H9 (cell line): ENCODE measurements around the gene SORCS2. TPM values are rescaled to one million over a fixed set of nuclear protein-coding genes. Genes with fewer than 3 reads are reported as not detected.

ENCODE experiments used
- DNase-seq: peaks from one replicate; pipeline ENCODE4 v3.0.0-alpha.2; 2017
- H2AFZ ChIP-seq: one replicate; pipeline ENCODE4 v1.6.1; 2013; ENCODE audit warnings: mild to moderate bottlenecking, low read length, control low read depth, moderate library complexity
- H2AK5ac ChIP-seq: 2 replicates; pipeline ENCODE4 v1.6.1; 2013; ENCODE audit warnings: low read length, control low read depth, mixed read lengths; ENCODE audit not compliant: insufficient read length
- H2BK120ac ChIP-seq: one replicate; pipeline ENCODE4 v1.6.1; 2013; ENCODE audit warnings: low read depth, mild to moderate bottlenecking, low read length, control low read depth, inconsistent platforms; ENCODE audit not compliant: poor library complexity, severe bottlenecking
- H2BK12ac ChIP-seq: 2 replicates; pipeline ENCODE4 v1.6.1; 2013; ENCODE audit warnings: low read length, control low read depth, mixed read lengths, low read depth; ENCODE audit not compliant: insufficient read length
- H2BK15ac ChIP-seq: 2 replicates; pipeline ENCODE4 v1.6.1; 2013; ENCODE audit warnings: low read depth, low read length, control low read depth
- H2BK20ac ChIP-seq: one replicate; pipeline ENCODE4 v1.6.1; 2013; ENCODE audit warnings: low read depth, mild to moderate bottlenecking, low read length, control low read depth, inconsistent platforms; ENCODE audit not compliant: poor library complexity, severe bottlenecking
- H2BK5ac ChIP-seq: 2 replicates; pipeline ENCODE4 v1.6.1; 2013; ENCODE audit warnings: low read length, control low read depth, mixed read lengths; ENCODE audit not compliant: insufficient read length
- H3K14ac ChIP-seq: 2 replicates; pipeline ENCODE4 v1.6.1; 2013; ENCODE audit warnings: low read length, control low read depth; ENCODE audit not compliant: insufficient read depth
- H3K18ac ChIP-seq: 2 replicates; pipeline ENCODE4 v1.6.1; 2013; ENCODE audit warnings: low read depth, mild to moderate bottlenecking, mixed read lengths, low read length, control low read depth; ENCODE audit not compliant: insufficient read length
- H3K23ac ChIP-seq: 2 replicates; pipeline ENCODE4 v1.6.1; 2013; ENCODE audit warnings: low read length, control low read depth, mixed read lengths, low read depth; ENCODE audit not compliant: insufficient read length
- H3K23me2 ChIP-seq: 2 replicates; pipeline ENCODE4 v1.6.1; 2013; ENCODE audit warnings: low read depth, mild to moderate bottlenecking, mixed read lengths, low read length, control low read depth; ENCODE audit not compliant: insufficient read length, poor library complexity, severe bottlenecking
- H3K27ac ChIP-seq: 2 replicates; pipeline ENCODE4 v1.5.1; 2013; ENCODE audit warnings: low read length, control low read depth, mixed read lengths, low read depth; ENCODE audit not compliant: insufficient read length
- H3K27me3 ChIP-seq: 2 replicates; pipeline ENCODE4 v1.6.1; 2013; ENCODE audit warnings: low read length, control low read depth, inconsistent platforms; ENCODE audit not compliant: insufficient read depth
- H3K4ac ChIP-seq: 2 replicates; pipeline ENCODE4 v1.6.1; 2013; ENCODE audit warnings: low read depth, mild to moderate bottlenecking, control low read depth, inconsistent platforms, low read length, moderate library complexity
- H3K4me1 ChIP-seq: 2 replicates; pipeline ENCODE4 v1.6.1; 2013; ENCODE audit warnings: low read length, control low read depth, inconsistent platforms; ENCODE audit not compliant: insufficient read depth
- H3K4me2 ChIP-seq: 2 replicates; pipeline ENCODE4 v1.6.1; 2013; ENCODE audit warnings: low read length, control low read depth, mixed read lengths; ENCODE audit not compliant: insufficient read length, insufficient read depth
- H3K56ac ChIP-seq: 2 replicates; pipeline ENCODE4 v1.6.1; 2013; ENCODE audit warnings: low read depth, mild to moderate bottlenecking, mixed read lengths, low read length, control low read depth; ENCODE audit not compliant: insufficient read length
- H3K79me1 ChIP-seq: 2 replicates; pipeline ENCODE4 v1.6.1; 2013; ENCODE audit warnings: low read depth, mild to moderate bottlenecking, moderate library complexity, low read length, control low read depth, inconsistent platforms; ENCODE audit not compliant: insufficient read depth, poor library complexity, severe bottlenecking
- H3K79me2 ChIP-seq: 2 replicates; pipeline ENCODE4 v1.6.1; 2013; ENCODE audit warnings: low read length, control low read depth, inconsistent platforms; ENCODE audit not compliant: insufficient read depth
- H3K9ac ChIP-seq: 2 replicates; pipeline ENCODE4 v1.6.1; 2013; ENCODE audit warnings: low read length, control low read depth, mixed read lengths; ENCODE audit not compliant: insufficient read length; ENCODE audit errors: extremely low read depth
- H3K9me3 ChIP-seq: one replicate; pipeline ENCODE4 v1.6.1; 2013; ENCODE audit warnings: low read depth, low read length, inconsistent platforms; ENCODE audit not compliant: control insufficient read depth
- H3T11ph ChIP-seq: one replicate; pipeline ENCODE4 v1.6.1; 2013; ENCODE audit warnings: mild to moderate bottlenecking, low read length, control low read depth, inconsistent platforms
- H4K20me1 ChIP-seq: one replicate; pipeline ENCODE4 v1.6.1; 2013; ENCODE audit not compliant: control insufficient read depth, insufficient read length, insufficient read depth
- H4K5ac ChIP-seq: 2 replicates; pipeline ENCODE4 v1.6.1; 2013; ENCODE audit warnings: low read depth, mild to moderate bottlenecking, mixed read lengths, low read length, control low read depth; ENCODE audit not compliant: insufficient read length
- H4K8ac ChIP-seq: replicated peaks from 2 replicates; pipeline ENCODE4 v1.6.1; 2013; ENCODE audit warnings: low read length, control low read depth, mixed read lengths, low read depth; ENCODE audit not compliant: insufficient read length
- H4K91ac ChIP-seq: 2 replicates; pipeline ENCODE4 v1.6.1; 2013; ENCODE audit warnings: low read depth, mild to moderate bottlenecking, moderate library complexity, mixed read lengths, low read length, control low read depth; ENCODE audit not compliant: insufficient read length
- H3K27ac Mint-ChIP-seq, 3 experiments: 2 replicates in 2 of 3; 3 replicates in 1 of 3; pipeline ENCODE4 v1.8.0; 2020 to 2021; ENCODE audit warnings: mixed read lengths in 3 of 3, mild to moderate bottlenecking in 1 of 3, moderate library complexity in 1 of 3
- H3K27me3 Mint-ChIP-seq: 2 replicates; pipeline ENCODE4 v1.8.0; 2021; ENCODE audit warnings: low read depth, mild to moderate bottlenecking, moderate library complexity, mixed read lengths
- H3K36me3 Mint-ChIP-seq, 3 experiments: 2 replicates in 2 of 3; 3 replicates in 1 of 3; pipeline ENCODE4 v1.8.0; 2020 to 2021; ENCODE audit warnings: low read depth in 3 of 3, mixed read lengths in 3 of 3; ENCODE audit not compliant: insufficient read depth in 1 of 3
- H3K4me1 Mint-ChIP-seq, 2 experiments: 2 replicates each; pipeline ENCODE4 v1.8.0; 2020; ENCODE audit warnings: mixed read lengths in 2 of 2
- H3K4me3 Mint-ChIP-seq, 2 experiments: 2 replicates in 1 of 2; 3 replicates in 1 of 2; pipeline ENCODE4 v1.8.0; 2020 to 2021; ENCODE audit warnings: mild to moderate bottlenecking in 2 of 2, mixed read lengths in 2 of 2, moderate library complexity in 1 of 2
- H3K9me3 Mint-ChIP-seq, 2 experiments: 2 replicates in 1 of 2; 3 replicates in 1 of 2; pipeline ENCODE4 v1.8.0; 2020; ENCODE audit warnings: mild to moderate bottlenecking in 2 of 2, mixed read lengths in 2 of 2, moderate library complexity in 1 of 2
- WGBS: extraction: QIAGEN DNeasy Blood & Tissue Kit; methylation state at CpG from one replicate; pipeline ENCODE4 v1.1.7; 2013; ENCODE audit warnings: missing lambda C conversion rate, low lambda C conversion rate, mixed read lengths; ENCODE audit not compliant: insufficient read length; ENCODE audit errors: extremely low coverage; 5-methylcytosine and 5-hydroxymethylcytosine counted together
- total RNA-seq: library from RNA; stranded (reverse); gene quantifications from 2 replicates; pipeline ENCODE4 v1.2.1, GENCODE V29; 2021
- TF ChIP-seq, protein P1 (sequence below): fragments of 200-600 bp; sonication (generic); conservative IDR thresholded peaks from 3 replicates; pipeline ENCODE4 v1.8.0; 2021; ENCODE audit warnings: antibody characterized with exemption, mild to moderate bottlenecking

SORCS2 gene
- total RNA-seq, 1 experiment from 2014 or later: 0.57 TPM

DNA sequence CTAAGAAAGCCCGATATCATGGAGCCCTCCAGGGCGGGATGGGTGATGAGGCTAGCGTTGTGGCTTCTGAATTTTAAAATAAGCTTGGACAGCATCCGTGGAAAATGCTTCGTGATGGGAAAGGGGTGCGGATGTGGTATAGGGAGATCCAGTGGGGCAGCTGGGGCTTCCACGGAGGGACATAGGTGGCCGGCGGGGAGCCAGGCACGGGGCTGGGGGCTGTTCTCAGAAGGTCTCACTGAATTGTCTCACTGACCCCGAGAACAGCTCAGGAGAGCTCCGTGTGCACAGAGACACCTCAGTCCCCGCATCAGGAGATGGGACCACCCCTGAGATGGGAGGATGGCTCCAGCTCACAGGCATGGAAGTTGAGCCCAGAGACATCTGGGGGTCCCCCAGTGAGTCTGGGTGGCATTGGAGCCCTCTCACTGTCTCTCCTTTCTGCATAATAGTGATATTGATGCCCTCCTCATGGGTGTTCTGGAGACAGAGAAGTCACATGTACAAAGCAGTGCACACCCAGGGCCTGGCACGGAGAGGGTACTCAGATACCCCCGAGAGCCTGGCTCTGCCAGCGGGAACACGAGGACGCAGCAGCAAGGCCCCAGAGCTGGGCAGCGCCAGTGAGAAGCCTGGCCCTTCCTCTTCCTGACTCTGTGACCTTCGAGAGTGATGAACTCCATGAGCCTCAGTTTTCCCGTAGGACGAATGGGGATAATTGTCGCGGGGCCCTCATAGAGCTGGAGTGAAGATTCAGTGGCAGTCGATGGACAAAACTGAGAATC is 313.0 kb downstream of the SORCS2 start:
- H2BK5ac ChIP-seq: no peak overlapping the region
- Mint-ChIP-seq H3K4me3 (no peak overlapping the region), H3K4me1 (peaks cover 0 to 6% of the 10 kb centered on the region in 2 experiments; a peak in 2 of 4 replicates), H3K9me3 (no peaks in the 10 kb centered on the region), H3K27me3 (peaks cover 1% of the 10 kb centered on the region; the same call in 1 of the 2 replicates), H3K36me3 (no peaks in the 10 kb centered on the region), H3K27ac (no peak overlapping the region)
- H3K14ac ChIP-seq: no peak overlapping the region
- no peak for DNase-seq
- no peak overlapping the region for H4K5ac ChIP-seq
- H2AFZ ChIP-seq: no peak overlapping the region
- H3K9ac ChIP-seq: no peak overlapping the region
- H2BK120ac ChIP-seq: no peak overlapping the region
- H4K20me1 ChIP-seq: no peaks in the 10 kb centered on the region
- H2BK12ac ChIP-seq: no peak overlapping the region
- no peak overlapping the region for H3K56ac ChIP-seq
- no peak overlapping the region for H3K4me2 ChIP-seq
- no peaks in the 10 kb centered on the region for H3K27me3 ChIP-seq
- TF ChIP-seq, protein P1, sequence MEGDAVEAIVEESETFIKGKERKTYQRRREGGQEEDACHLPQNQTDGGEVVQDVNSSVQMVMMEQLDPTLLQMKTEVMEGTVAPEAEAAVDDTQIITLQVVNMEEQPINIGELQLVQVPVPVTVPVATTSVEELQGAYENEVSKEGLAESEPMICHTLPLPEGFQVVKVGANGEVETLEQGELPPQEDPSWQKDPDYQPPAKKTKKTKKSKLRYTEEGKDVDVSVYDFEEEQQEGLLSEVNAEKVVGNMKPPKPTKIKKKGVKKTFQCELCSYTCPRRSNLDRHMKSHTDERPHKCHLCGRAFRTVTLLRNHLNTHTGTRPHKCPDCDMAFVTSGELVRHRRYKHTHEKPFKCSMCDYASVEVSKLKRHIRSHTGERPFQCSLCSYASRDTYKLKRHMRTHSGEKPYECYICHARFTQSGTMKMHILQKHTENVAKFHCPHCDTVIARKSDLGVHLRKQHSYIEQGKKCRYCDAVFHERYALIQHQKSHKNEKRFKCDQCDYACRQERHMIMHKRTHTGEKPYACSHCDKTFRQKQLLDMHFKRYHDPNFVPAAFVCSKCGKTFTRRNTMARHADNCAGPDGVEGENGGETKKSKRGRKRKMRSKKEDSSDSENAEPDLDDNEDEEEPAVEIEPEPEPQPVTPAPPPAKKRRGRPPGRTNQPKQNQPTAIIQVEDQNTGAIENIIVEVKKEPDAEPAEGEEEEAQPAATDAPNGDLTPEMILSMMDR: no peak
- H3K4me1 ChIP-seq: no peaks in the 10 kb centered on the region
- H4K8ac ChIP-seq: no peak overlapping the region
- no peaks in the 10 kb centered on the region for H3K79me2 ChIP-seq
- no peak overlapping the region for H2BK20ac ChIP-seq
- no peaks in the 10 kb centered on the region for H3K23me2 ChIP-seq
- H3K79me1 ChIP-seq: no peaks in the 10 kb centered on the region
- no peak overlapping the region for H3K27ac ChIP-seq
- no peak overlapping the region for H3K23ac ChIP-seq
- no CpG with 5 or more reads among the region's 25 CpGs for WGBS
- H3K4ac ChIP-seq: no peak overlapping the region
- no peaks in the 10 kb centered on the region for H3K9me3 ChIP-seq
- no peak overlapping the region for H4K91ac ChIP-seq
- H3T11ph ChIP-seq: no peak overlapping the region
- no peak overlapping the region for H2BK15ac ChIP-seq
- no peak overlapping the region for H3K18ac ChIP-seq
- no peak overlapping the region for H2AK5ac ChIP-seq
